ENCODE data around the gene ITGA3. TPM values are rescaled to one million over a fixed set of nuclear protein-coding genes. Genes with fewer than 3 reads are reported as not detected.

ITGA3 gene
- total and polyA plus RNA-seq, 2 experiments from 2014 or later = 105 to 330 TPM

DNA sequence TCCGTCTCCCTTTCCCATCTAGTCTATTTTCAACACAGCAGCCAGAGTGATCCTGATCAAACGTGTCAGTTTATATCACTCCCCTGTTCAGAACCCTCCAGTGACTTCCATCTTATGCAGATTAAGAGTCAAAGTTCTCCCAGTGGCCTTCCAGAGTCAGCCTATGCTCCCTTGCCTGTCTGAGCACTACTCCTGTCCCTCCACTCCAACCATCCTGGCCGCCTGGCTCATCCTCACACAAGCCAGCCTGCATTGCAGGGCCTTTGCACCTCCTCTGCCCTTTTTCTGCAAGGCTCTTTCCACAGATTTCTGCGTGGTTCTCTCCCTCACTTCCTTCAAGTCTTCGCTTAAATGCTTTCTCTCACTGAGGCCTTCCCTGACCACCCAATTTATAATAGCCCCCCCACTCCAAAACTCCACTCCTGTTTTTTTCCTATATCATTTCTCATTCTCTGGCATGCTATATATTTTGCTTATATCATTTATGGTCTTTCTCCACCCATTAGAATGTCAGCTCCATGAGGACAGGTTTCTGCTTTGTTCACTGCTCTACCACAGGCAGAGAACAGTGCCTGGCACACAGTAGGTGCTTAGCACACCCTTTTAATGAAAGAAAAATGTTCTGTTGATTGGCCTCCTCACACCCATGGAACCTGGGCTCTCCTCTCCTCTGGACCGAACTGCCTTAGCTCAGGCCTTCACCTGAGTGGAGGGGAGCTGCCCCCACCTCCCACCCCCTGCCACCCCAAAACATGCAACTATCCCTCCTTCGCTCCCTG, 64.8 kb downstream of the ITGA3 start:
- Histone ChIP-seq H3K9ac (no peak overlapping the region), H3K27me3 (replicated peaks; ENCODE audit: insufficient read depth) (no peaks in the 10 kb centered on the region), H4K20me1 (ENCODE audit: insufficient read depth) (no peaks in the 10 kb centered on the region), H3K4me3 (no peak overlapping the region), H3K9me3 (ENCODE audit: low read depth) (no peaks in the 10 kb centered on the region), H3K4me2 (ENCODE audit: unreplicated experiment) (no peak overlapping the region), H3K36me3 (ENCODE audit: low read depth) (no peaks in the 10 kb centered on the region), H3K27ac (no peak overlapping the region), H3K79me2 (ENCODE audit: insufficient read depth) (no peaks in the 10 kb centered on the region), H3F3A (ENCODE audit: insufficient read depth) (no peaks in the 10 kb centered on the region), H3K4me1 (ENCODE audit: insufficient read depth) (no peaks in the 10 kb centered on the region), H2AFZ (no peak overlapping the region), H3K9me2 (ENCODE audit: insufficient read depth) (no peaks in the 10 kb centered on the region)
- in situ Hi-C loops (cut with MboI) = no loop called here
- no peak for TF ChIP-seq EZH2phosphoT487 (IDR thresholded peaks at IDR 0.05; ENCODE audit: insufficient read depth, low read depth)
- TF ChIP-seq EZH2 (IDR thresholded peaks at IDR 0.05; ENCODE audit: insufficient read depth, poor library complexity, severe bottlenecking) = no peak
- WGBS, 2 experiments (ENCODE audit: low coverage in 1 of 2, low lambda C conversion rate in 2 of 2, missing lambda C conversion rate in 2 of 2) = 80 to 81% methylated on average over 7 of the region's 7 CpGs
- DNase-seq = no peak

DNA sequence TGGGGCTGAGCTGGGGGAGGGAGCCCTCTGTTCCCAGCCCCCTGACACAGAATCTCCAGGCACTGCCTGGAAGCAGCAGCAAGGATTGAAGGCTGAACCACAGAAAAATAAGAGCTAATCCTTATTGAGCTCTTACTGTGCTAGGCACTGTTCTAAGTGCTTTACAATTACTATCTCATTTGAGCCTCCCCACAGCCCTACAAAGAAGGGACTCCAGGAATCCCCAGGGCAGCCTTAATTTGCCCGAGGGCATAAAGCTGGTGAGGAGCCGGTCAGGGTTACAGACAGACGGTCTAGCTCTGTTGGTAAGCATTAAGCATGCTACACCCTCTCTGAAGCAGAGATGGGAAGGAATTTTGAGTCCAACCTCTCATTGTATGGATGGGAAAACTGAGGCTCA, 67.0 kb downstream of the ITGA3 start:
- H3K9me2 ChIP-seq (ENCODE audit: insufficient read depth) = no peaks in the 10 kb centered on the region
- no peaks in the 10 kb centered on the region for H4K20me1 ChIP-seq (ENCODE audit: insufficient read depth)
- no peak overlapping the region for H3K9ac ChIP-seq
- H3K79me2 ChIP-seq (ENCODE audit: insufficient read depth) = no peaks in the 10 kb centered on the region
- H3K27ac ChIP-seq = no peak overlapping the region
- in situ Hi-C loops (cut with MboI) = no loop called here
- H3K4me2 ChIP-seq (ENCODE audit: unreplicated experiment) = no peak overlapping the region
- H3F3A ChIP-seq (ENCODE audit: insufficient read depth) = no peaks in the 10 kb centered on the region
- TF ChIP-seq EZH2 (IDR thresholded peaks at IDR 0.05; ENCODE audit: insufficient read depth, poor library complexity, severe bottlenecking) (no peak), EZH2phosphoT487 (IDR thresholded peaks at IDR 0.05; ENCODE audit: insufficient read depth, low read depth) (no peak)
- WGBS, 2 experiments (ENCODE audit: low coverage in 1 of 2, low lambda C conversion rate in 2 of 2, missing lambda C conversion rate in 2 of 2) = 77 to 80% methylated on average over 3 of the region's 3 CpGs
- H3K27me3 ChIP-seq (replicated peaks; ENCODE audit: insufficient read depth) = no peaks in the 10 kb centered on the region
- H3K4me3 ChIP-seq = no peak overlapping the region
- no peak overlapping the region for H2AFZ ChIP-seq
- H3K36me3 ChIP-seq (ENCODE audit: low read depth) = no peaks in the 10 kb centered on the region
- no peaks in the 10 kb centered on the region for H3K9me3 ChIP-seq (ENCODE audit: low read depth)
- no peak for DNase-seq
- no peaks in the 10 kb centered on the region for H3K4me1 ChIP-seq (ENCODE audit: insufficient read depth)

DNA sequence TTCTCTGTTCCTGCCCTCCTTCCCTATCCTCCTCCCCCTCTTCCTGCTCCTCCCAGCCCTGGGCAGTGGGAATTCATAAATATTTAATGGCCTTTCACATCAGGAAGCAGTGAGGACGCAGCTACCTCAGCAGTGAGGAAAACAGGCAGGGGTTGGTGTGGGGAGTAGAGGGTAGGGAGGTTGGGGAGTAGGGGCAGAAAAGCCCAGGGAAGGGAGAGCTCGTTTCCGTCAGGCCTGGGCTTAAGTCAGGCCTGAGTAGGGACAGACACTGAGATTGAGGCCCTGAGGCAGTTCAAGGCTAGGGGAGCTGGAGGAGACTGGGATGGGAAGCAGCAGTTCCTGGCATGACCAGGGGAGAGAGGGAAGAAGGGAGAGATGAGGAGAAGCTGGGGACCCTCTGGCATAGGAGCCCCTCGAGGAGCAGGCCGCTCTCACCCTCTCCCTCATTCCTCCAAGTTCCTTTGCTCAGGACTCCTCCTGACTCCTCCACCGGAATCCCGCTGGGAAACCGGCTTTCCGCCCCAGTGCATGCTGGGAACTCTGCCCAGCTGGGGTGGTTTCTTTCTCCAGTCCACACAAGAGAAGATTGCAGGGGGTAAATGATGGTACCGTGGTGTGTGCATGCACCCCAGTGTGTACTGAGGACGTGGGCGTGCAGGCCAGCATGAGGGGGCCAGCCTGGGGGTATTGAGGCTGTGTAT, 67.9 kb downstream of the ITGA3 start:
- no peaks in the 10 kb centered on the region for H4K20me1 ChIP-seq (ENCODE audit: insufficient read depth)
- H3K27ac ChIP-seq = no peak overlapping the region
- H3K9me3 ChIP-seq (ENCODE audit: low read depth) = no peaks in the 10 kb centered on the region
- in situ Hi-C loops (cut with MboI) = no loop called here
- H2AFZ ChIP-seq = no peak overlapping the region
- no peak overlapping the region for H3K4me2 ChIP-seq (ENCODE audit: unreplicated experiment)
- H3K4me3 ChIP-seq = no peak overlapping the region
- H3K36me3 ChIP-seq (ENCODE audit: low read depth) = no peaks in the 10 kb centered on the region
- no peaks in the 10 kb centered on the region for H3F3A ChIP-seq (ENCODE audit: insufficient read depth)
- H3K9me2 ChIP-seq (ENCODE audit: insufficient read depth) = no peaks in the 10 kb centered on the region
- TF ChIP-seq EZH2phosphoT487 (IDR thresholded peaks at IDR 0.05; ENCODE audit: insufficient read depth, low read depth) (no peak), EZH2 (IDR thresholded peaks at IDR 0.05; ENCODE audit: insufficient read depth, poor library complexity, severe bottlenecking) (no peak)
- H3K79me2 ChIP-seq (ENCODE audit: insufficient read depth) = no peaks in the 10 kb centered on the region
- no peaks in the 10 kb centered on the region for H3K27me3 ChIP-seq (replicated peaks; ENCODE audit: insufficient read depth)
- 68% methylated on average over 12 of the region's 12 CpGs for WGBS, 2 experiments (ENCODE audit: low coverage in 1 of 2, low lambda C conversion rate in 2 of 2, missing lambda C conversion rate in 2 of 2)
- no peaks in the 10 kb centered on the region for H3K4me1 ChIP-seq (ENCODE audit: insufficient read depth)
- no peak for DNase-seq
- no peak overlapping the region for H3K9ac ChIP-seq

DNA sequence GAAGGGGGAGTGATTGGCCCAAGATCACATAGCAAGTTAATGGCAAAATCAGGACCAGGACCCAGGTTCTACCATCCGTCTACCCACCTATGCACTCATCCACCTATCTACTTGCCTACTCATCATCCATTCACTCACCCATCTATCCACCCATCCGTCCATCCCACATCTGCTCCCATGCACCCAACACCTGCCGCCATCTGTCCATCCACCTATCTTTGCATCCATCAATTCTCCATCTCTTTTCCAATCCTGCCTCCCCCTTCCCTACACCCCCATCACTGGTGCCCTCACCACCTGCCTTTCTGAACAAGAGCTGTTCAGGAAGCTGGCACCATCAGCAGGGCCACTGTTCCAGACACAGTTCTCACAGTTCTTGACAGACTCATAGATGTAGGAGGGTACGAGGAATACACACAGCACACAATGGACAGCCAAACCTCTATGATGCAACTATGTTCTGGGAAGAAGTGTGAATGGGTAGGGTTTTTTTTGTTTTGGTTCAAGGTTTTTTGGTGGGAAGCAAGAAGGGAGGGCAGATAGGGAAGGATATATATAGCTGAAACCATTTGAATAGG, 69.6 kb downstream of the ITGA3 start:
- H3K27ac ChIP-seq = no peak overlapping the region
- TF ChIP-seq EZH2 (IDR thresholded peaks at IDR 0.05; ENCODE audit: insufficient read depth, poor library complexity, severe bottlenecking) = no peak
- TF ChIP-seq EZH2phosphoT487 (IDR thresholded peaks at IDR 0.05; ENCODE audit: insufficient read depth, low read depth) = no peak
- in situ Hi-C loops (cut with MboI) = no loop called here
- 91 to 92% methylated on average over 4 of the region's 4 CpGs for whole genome bisulfite sequencing, 2 experiments (ENCODE audit: low coverage in 1 of 2, low lambda C conversion rate in 2 of 2, missing lambda C conversion rate in 2 of 2)
- H3K9ac ChIP-seq = no peak overlapping the region
- no peak overlapping the region for H3K4me3 ChIP-seq
- no peaks in the 10 kb centered on the region for H4K20me1 ChIP-seq (ENCODE audit: insufficient read depth)
- H3K36me3 ChIP-seq (ENCODE audit: low read depth) = no peaks in the 10 kb centered on the region
- no peaks in the 10 kb centered on the region for H3K9me2 ChIP-seq (ENCODE audit: insufficient read depth)
- H3K27me3 ChIP-seq (replicated peaks; ENCODE audit: insufficient read depth) = no peaks in the 10 kb centered on the region
- no peak overlapping the region for H2AFZ ChIP-seq
- H3K9me3 ChIP-seq (ENCODE audit: low read depth) = no peaks in the 10 kb centered on the region
- H3K4me2 ChIP-seq (ENCODE audit: unreplicated experiment) = no peak overlapping the region
- no peaks in the 10 kb centered on the region for H3K79me2 ChIP-seq (ENCODE audit: insufficient read depth)
- H3K4me1 ChIP-seq (ENCODE audit: insufficient read depth) = no peaks in the 10 kb centered on the region
- no peaks in the 10 kb centered on the region for H3F3A ChIP-seq (ENCODE audit: insufficient read depth)
- DNase-seq = no peak
